SK-N-SH (cell line): ENCODE measurements around the gene LIPT1. TPM values are rescaled to one million over a fixed set of nuclear protein-coding genes. Genes with fewer than 3 reads are reported as not detected.

Source experiments
- CTCF ChIA-PET: fragments of 300-600, 350-600 bp; formaldehyde crosslinking; extraction: SDS; loops from one replicate; lab custom pipeline; 2021; lab: Yijun Ruan, JAX
- POLR2A ChIA-PET: fragments of 350-600 bp; sonication (Branson Sonifier 250); formaldehyde crosslinking; extraction: SDS; loops from one replicate; lab custom pipeline; 2020; ENCODE audit warnings: antibody characterized with exemption, inconsistent platforms; lab: Yijun Ruan, JAX
- DNase-seq: peaks from one replicate; pipeline ENCODE4 v3.0.0; 2012
- H2AFZ ChIP-seq: fragments of 200-600 bp; sonication (generic); 2 replicates; pipeline ENCODE4 v1.8.1; 2016; ENCODE audit warnings: antibody characterized with exemption, mild to moderate bottlenecking, low read depth
- H3F3A ChIP-seq: fragments of 200-600 bp; sonication (generic); replicated peaks from 2 replicates; pipeline ENCODE3; 2016; ENCODE audit warnings: antibody characterized with exemption, mild to moderate bottlenecking; ENCODE audit not compliant: insufficient read depth
- H3K27ac ChIP-seq, 2 experiments: fragments of 200-500 bp in 1 of 2; fragments of 200-600 bp in 1 of 2; sonication (Bioruptor generic) in 1 of 2; sonication (generic), shearing (Covaris generic) in 1 of 2; 2 replicates each; pipeline versions ENCODE4 v1.5.1 to v1.6.1; 2014 to 2016; ENCODE audit warnings: low read depth in 2 of 2, inconsistent platforms in 1 of 2, low read length in 1 of 2, mild to moderate bottlenecking in 1 of 2, mixed read lengths in 1 of 2
- H3K27me3 ChIP-seq: fragments of 200-600 bp; sonication (generic), shearing (Covaris generic); 2 replicates; pipeline ENCODE4 v1.6.1; 2016; ENCODE audit warnings: mixed run types; ENCODE audit not compliant: insufficient read depth
- H3K36me3 ChIP-seq, 2 experiments: fragments of 200-500 bp in 1 of 2; fragments of 200-600 bp in 1 of 2; sonication (Bioruptor generic) in 1 of 2; sonication (generic) in 1 of 2; replicated peaks in 1 of 2; 2 replicates each; pipeline versions ENCODE3 to v1.5.1; 2014 to 2016; ENCODE audit warnings: low read length in 1 of 2, mild to moderate bottlenecking in 1 of 2; ENCODE audit not compliant: insufficient read depth in 2 of 2, control insufficient read depth in 1 of 2
- H3K4me1 ChIP-seq, 2 experiments: fragments of 200-500 bp in 1 of 2; fragments of 200-600 bp in 1 of 2; sonication (Bioruptor generic) in 1 of 2; sonication (generic), shearing (Covaris generic) in 1 of 2; 2 replicates each; pipeline versions ENCODE4 v1.5.1 to v1.6.1; 2014 to 2016; ENCODE audit warnings: low read depth in 1 of 2, low read length in 1 of 2, mixed run types in 1 of 2; ENCODE audit not compliant: insufficient read depth in 2 of 2, control insufficient read depth in 1 of 2
- H3K4me2 ChIP-seq: fragments of 200-600 bp; sonication (generic), shearing (Covaris generic); 2 replicates; pipeline ENCODE4 v1.6.1; 2017; ENCODE audit warnings: mixed run types
- H3K4me3 ChIP-seq, 2 experiments: fragments of 200-500 bp in 1 of 2; fragments of 200-600 bp in 1 of 2; sonication (Bioruptor generic) in 1 of 2; sonication (generic), shearing (Covaris generic) in 1 of 2; 2 replicates each; pipeline versions ENCODE4 v1.5.1 to v1.8.1; 2014 to 2016; ENCODE audit warnings: low read depth in 2 of 2, inconsistent platforms in 1 of 2, low read length in 1 of 2, mild to moderate bottlenecking in 1 of 2, mixed read lengths in 1 of 2, moderate library complexity in 1 of 2
- H3K79me2 ChIP-seq: fragments of 200-600 bp; sonication (generic); 2 replicates; pipeline ENCODE4 v1.8.1; 2017; ENCODE audit warnings: mild to moderate bottlenecking; ENCODE audit not compliant: insufficient read depth
- H3K9ac ChIP-seq: fragments of 200-600 bp; sonication (generic); 2 replicates; pipeline ENCODE4 v1.6.1; 2017; ENCODE audit warnings: mixed run types
- H3K9me2 ChIP-seq: fragments of 200-600 bp; sonication (generic); 2 replicates; pipeline ENCODE4 v1.6.1; 2017; ENCODE audit warnings: mixed run types
- H3K9me3 ChIP-seq: fragments of 200-600 bp; sonication (generic); 2 replicates; pipeline ENCODE4 v1.6.1; 2017; ENCODE audit warnings: mixed run types, mild to moderate bottlenecking, moderate library complexity
- H4K20me1 ChIP-seq: fragments of 200-600 bp; sonication (generic); 2 replicates; pipeline ENCODE4 v1.6.1; 2017; ENCODE audit warnings: mild to moderate bottlenecking, mixed run types; ENCODE audit not compliant: insufficient read depth
- FOXM1 ChIP-seq: IDR thresholded peaks from 2 replicates; pipeline ENCODE4 v1.4.0; 2012; ENCODE audit warnings: low read depth, mild to moderate bottlenecking
- GATA2 ChIP-seq: sonication (generic); formaldehyde crosslinking; IDR thresholded peaks from 2 replicates; pipeline ENCODE4 v1.5.0; 2020; ENCODE audit warnings: mild to moderate bottlenecking, missing genetic modification reagents
- IRF3 ChIP-seq: fragments of 150-350 bp; IDR thresholded peaks from 2 replicates; pipeline ENCODE4 v1.6.1; 2016; ENCODE audit warnings: mild to moderate bottlenecking, low read depth, low read length
- JUND ChIP-seq: IDR thresholded peaks from 2 replicates; pipeline ENCODE4 v1.4.0; 2012
- MXI1 ChIP-seq: IDR thresholded peaks from 2 replicates; pipeline ENCODE4 v1.6.1; 2012; ENCODE audit warnings: mild to moderate bottlenecking, low read depth, low read length, improper control_type of control experiment
- NRF1 ChIP-seq: IDR thresholded peaks from 2 replicates; pipeline ENCODE4 v1.6.1; 2012; ENCODE audit warnings: low read depth, mild to moderate bottlenecking, low read length
- PBX3 ChIP-seq: IDR thresholded peaks from 2 replicates; pipeline ENCODE4; 2012
- POLR2AphosphoS5 ChIP-seq: IDR thresholded peaks from 2 replicates; pipeline ENCODE4 v1.6.1; 2012; ENCODE audit warnings: low read depth, low read length
- REST ChIP-seq: IDR thresholded peaks from 2 replicates; pipeline ENCODE4 v1.6.1; 2012; ENCODE audit warnings: mild to moderate bottlenecking, low read depth, low read length, moderate library complexity
- TEAD4 ChIP-seq: IDR thresholded peaks from 2 replicates; pipeline ENCODE4 v1.4.0; 2012; ENCODE audit warnings: mild to moderate bottlenecking, borderline replicate concordance; ENCODE audit not compliant: insufficient read depth
- USF2 ChIP-seq: fragments of 150-350 bp; IDR thresholded peaks from 2 replicates; pipeline ENCODE4 v1.6.1; 2017; ENCODE audit warnings: antibody characterized with exemption, low read length, low read depth, borderline replicate concordance
- YY1 ChIP-seq: IDR thresholded peaks from 2 replicates; pipeline ENCODE4 v1.4.0; 2012; ENCODE audit warnings: low read depth, mild to moderate bottlenecking
- WGBS: methylation state at CpG from one replicate; pipeline ENCODE4 v1.1.6; 2017; ENCODE audit warnings: low lambda C conversion rate; 5-methylcytosine and 5-hydroxymethylcytosine counted together
- polyA plus RNA-seq, 3 experiments: library from polyadenylated mRNA; depleted of rRNA; stranded (reverse); fragments of >200 nt; gene quantifications; 2 replicates each; pipeline ENCODE4 v1.2.3, GENCODE V29; 2012

Gene LIPT1
- polyA plus RNA-seq, 1 of the 3 experiments (the other 2 are of a cell fraction) = 5.4 TPM

- no peak overlapping the region for H3K27ac ChIP-seq
- no peak overlapping the region for H2AFZ ChIP-seq
- no peaks in the 10 kb centered on the region for H3K79me2 ChIP-seq
- no peaks in the 10 kb centered on the region for H3F3A ChIP-seq
- CTCF ChIA-PET = interaction anchor here (0.7 to 1.7 kb wide), 2 partner anchors 23 to 180 kb away, joined by 3 read pairs; partner anchors contain the start of gene EIF5B
- POLR2A ChIA-PET = no interaction called here
- WGBS = 100% methylated on average over 1 of the region's 1 CpG
- DNase-seq = no peak
- TF ChIP-seq IRF3 (no peak), JUND (no peak), POLR2AphosphoS5 (no peak), FOXM1 (no peak), GATA2 (CRISPR knock-in tag) (no peak), NRF1 (no peak), USF2 (no peak), YY1 (no peak), TEAD4 (no peak), MXI1 (no peak), PBX3 (no peak), REST (no peak)
- no peak overlapping the region for H3K9ac ChIP-seq
- H3K9me2 ChIP-seq = no peaks in the 10 kb centered on the region
- no peaks in the 10 kb centered on the region for H3K27me3 ChIP-seq
- no peaks in the 10 kb centered on the region for H4K20me1 ChIP-seq
- no peak overlapping the region for H3K4me3 ChIP-seq
- peaks cover 0 to 8% of the 10 kb centered on the region in 2 experiments; a peak in 2 of 4 replicates for H3K4me1 ChIP-seq
- H3K4me2 ChIP-seq = no peak overlapping the region
- H3K36me3 ChIP-seq = peaks cover 6 to 21% of the 10 kb centered on the region in 2 experiments
- H3K9me3 ChIP-seq = no peaks in the 10 kb centered on the region
These were observed 2.1 kb downstream of the LIPT1 start for GRCh38 chr2:99156891-99157290.
